Neural cell (in vitro differentiated cells): ENCODE measurements around the gene TMF1. TPM values are rescaled to one million over a fixed set of nuclear protein-coding genes. Genes with fewer than 3 reads are reported as not detected.

Experiments used
- H2AFZ ChIP-seq: fragments of 200-600, 300-800 bp; sonication (generic), shearing (Covaris generic); 2 replicates; pipeline ENCODE4 v1.6.0; 2014; ENCODE audit warnings: low read depth, mild to moderate bottlenecking, antibody characterized with exemption, low read length, moderate library complexity
- H3F3A ChIP-seq: fragments of 200-600 bp; shearing (Covaris generic); 2 replicates; pipeline ENCODE4 v1.6.1; 2016; ENCODE audit warnings: mild to moderate bottlenecking, moderate library complexity, mixed read lengths, antibody characterized with exemption, low read length; ENCODE audit not compliant: insufficient read depth, poor library complexity, severe bottlenecking
- H3K27ac ChIP-seq: fragments of 200-600, 300-800 bp; sonication (generic), shearing (Covaris generic); 2 replicates; pipeline ENCODE4 v1.5.1; 2014; ENCODE audit warnings: mild to moderate bottlenecking, low read length, moderate library complexity
- H3K27me3 ChIP-seq: fragments of 300-800, 200-600 bp; sonication (generic), shearing (Covaris generic); 2 replicates; pipeline ENCODE4 v1.6.0; 2014; ENCODE audit warnings: mild to moderate bottlenecking, low read depth, low read length, moderate library complexity; ENCODE audit not compliant: insufficient read depth
- H3K36me3 ChIP-seq: fragments of 300-800, 200-600 bp; sonication (generic), shearing (Covaris generic); 2 replicates; pipeline ENCODE4 v1.5.1; 2014; ENCODE audit warnings: mild to moderate bottlenecking, antibody characterized with exemption, low read length, moderate library complexity; ENCODE audit not compliant: insufficient read depth
- H3K4me2 ChIP-seq: fragments of 300-800, 200-600 bp; sonication (generic), shearing (Covaris generic); 2 replicates; pipeline ENCODE4 v1.6.0; 2014; ENCODE audit warnings: mild to moderate bottlenecking, low read length
- H3K4me3 ChIP-seq: fragments of 300-800, 200-600 bp; sonication (generic), shearing (Covaris generic); 2 replicates; pipeline ENCODE4 v1.5.1; 2014; ENCODE audit warnings: mild to moderate bottlenecking, low read length, moderate library complexity
- H3K79me2 ChIP-seq: fragments of 200-600 bp; shearing (Covaris generic); replicated peaks from 2 replicates; pipeline ENCODE4 v1.6.0; 2014; ENCODE audit warnings: mild to moderate bottlenecking, low read length, moderate library complexity; ENCODE audit not compliant: insufficient read depth
- H3K9ac ChIP-seq: fragments of 300-800, 200-600 bp; sonication (generic), shearing (Covaris generic); 2 replicates; pipeline ENCODE4 v1.6.1; 2016; ENCODE audit warnings: mild to moderate bottlenecking, low read length, mixed read lengths
- H3K9me2 ChIP-seq: fragments of 200-600 bp; shearing (Covaris generic); 2 replicates; pipeline ENCODE4 v1.6.1; 2016; ENCODE audit warnings: mild to moderate bottlenecking, low read length, mixed read lengths; ENCODE audit not compliant: insufficient read depth
- H3K9me3 ChIP-seq: fragments of 200-600, 300-800 bp; sonication (generic), shearing (Covaris generic); 2 replicates; pipeline ENCODE4 v1.6.1; 2016; ENCODE audit warnings: mild to moderate bottlenecking, mixed run types, low read length, moderate library complexity, mixed read lengths
- H4K20me1 ChIP-seq: fragments of 200-600 bp; shearing (Covaris generic); 2 replicates; pipeline ENCODE4 v1.6.1; 2016; ENCODE audit warnings: mild to moderate bottlenecking, mixed run types; ENCODE audit not compliant: insufficient read depth
- EP300 ChIP-seq: fragments of 450-650 bp; conservative IDR thresholded peaks from 2 replicates; pipeline ENCODE4 v1.6.1; 2014; ENCODE audit warnings: antibody characterized with exemption, mild to moderate bottlenecking, moderate library complexity; ENCODE audit not compliant: poor library complexity, severe bottlenecking
- EZH2 ChIP-seq: fragments of 200-600, 300-800 bp; shearing (Covaris generic), sonication (generic); IDR thresholded peaks from 2 replicates; pipeline ENCODE4 v1.6.1; 2014; ENCODE audit warnings: antibody characterized with exemption, low read length, borderline replicate concordance, mild to moderate bottlenecking; ENCODE audit not compliant: insufficient read depth, poor library complexity, severe bottlenecking
- MXI1 ChIP-seq: fragments of 450-650 bp; conservative IDR thresholded peaks from 2 replicates; pipeline ENCODE4 v1.6.1; 2014; ENCODE audit warnings: antibody characterized with exemption, mild to moderate bottlenecking; ENCODE audit not compliant: poor library complexity, severe bottlenecking
- POLR2AphosphoS5 ChIP-seq: IDR thresholded peaks from 2 replicates; pipeline ENCODE4 v1.6.1; 2012
- RAD21 ChIP-seq: fragments of 450-650 bp; conservative IDR thresholded peaks from 2 replicates; pipeline ENCODE4 v1.6.1; 2014; ENCODE audit warnings: antibody characterized with exemption, mild to moderate bottlenecking, moderate library complexity
- SMC3 ChIP-seq: fragments of 450-650 bp; conservative IDR thresholded peaks from 2 replicates; pipeline ENCODE4 v1.6.1; 2014; ENCODE audit warnings: antibody characterized with exemption, mild to moderate bottlenecking, moderate library complexity; ENCODE audit not compliant: poor library complexity
- TAF1 ChIP-seq: IDR thresholded peaks from 2 replicates; pipeline ENCODE4 v1.6.1; 2012; ENCODE audit warnings: low read depth
- polyA plus RNA-seq: library from polyadenylated mRNA; depleted of rRNA; stranded (reverse); fragments of >200 nt; gene quantifications from 2 replicates; pipeline ENCODE4 v1.2.3, GENCODE V29; 2014
- TF ChIP-seq, protein P1 (sequence below): IDR thresholded peaks from 2 replicates; pipeline ENCODE4 v1.6.1; 2012; ENCODE audit warnings: borderline replicate concordance
- TF ChIP-seq, protein P2 (sequence below): fragments of 450-650 bp; IDR thresholded peaks from 2 replicates; pipeline ENCODE4 v1.5.1; 2014; ENCODE audit warnings: antibody characterized with exemption, mild to moderate bottlenecking, moderate library complexity; ENCODE audit not compliant: poor library complexity, severe bottlenecking

TMF1 gene
- polyA plus RNA-seq, 1 donor from 2014 or later, result 21.4 TPM

- TF ChIP-seq EP300, result no peak
- TF ChIP-seq RAD21, result no peak
- TF ChIP-seq, protein P1, sequence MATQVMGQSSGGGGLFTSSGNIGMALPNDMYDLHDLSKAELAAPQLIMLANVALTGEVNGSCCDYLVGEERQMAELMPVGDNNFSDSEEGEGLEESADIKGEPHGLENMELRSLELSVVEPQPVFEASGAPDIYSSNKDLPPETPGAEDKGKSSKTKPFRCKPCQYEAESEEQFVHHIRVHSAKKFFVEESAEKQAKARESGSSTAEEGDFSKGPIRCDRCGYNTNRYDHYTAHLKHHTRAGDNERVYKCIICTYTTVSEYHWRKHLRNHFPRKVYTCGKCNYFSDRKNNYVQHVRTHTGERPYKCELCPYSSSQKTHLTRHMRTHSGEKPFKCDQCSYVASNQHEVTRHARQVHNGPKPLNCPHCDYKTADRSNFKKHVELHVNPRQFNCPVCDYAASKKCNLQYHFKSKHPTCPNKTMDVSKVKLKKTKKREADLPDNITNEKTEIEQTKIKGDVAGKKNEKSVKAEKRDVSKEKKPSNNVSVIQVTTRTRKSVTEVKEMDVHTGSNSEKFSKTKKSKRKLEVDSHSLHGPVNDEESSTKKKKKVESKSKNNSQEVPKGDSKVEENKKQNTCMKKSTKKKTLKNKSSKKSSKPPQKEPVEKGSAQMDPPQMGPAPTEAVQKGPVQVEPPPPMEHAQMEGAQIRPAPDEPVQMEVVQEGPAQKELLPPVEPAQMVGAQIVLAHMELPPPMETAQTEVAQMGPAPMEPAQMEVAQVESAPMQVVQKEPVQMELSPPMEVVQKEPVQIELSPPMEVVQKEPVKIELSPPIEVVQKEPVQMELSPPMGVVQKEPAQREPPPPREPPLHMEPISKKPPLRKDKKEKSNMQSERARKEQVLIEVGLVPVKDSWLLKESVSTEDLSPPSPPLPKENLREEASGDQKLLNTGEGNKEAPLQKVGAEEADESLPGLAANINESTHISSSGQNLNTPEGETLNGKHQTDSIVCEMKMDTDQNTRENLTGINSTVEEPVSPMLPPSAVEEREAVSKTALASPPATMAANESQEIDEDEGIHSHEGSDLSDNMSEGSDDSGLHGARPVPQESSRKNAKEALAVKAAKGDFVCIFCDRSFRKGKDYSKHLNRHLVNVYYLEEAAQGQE, result no peak
- no peak for TF ChIP-seq EZH2
- no peak for TF ChIP-seq SMC3
- TF ChIP-seq, protein P2, sequence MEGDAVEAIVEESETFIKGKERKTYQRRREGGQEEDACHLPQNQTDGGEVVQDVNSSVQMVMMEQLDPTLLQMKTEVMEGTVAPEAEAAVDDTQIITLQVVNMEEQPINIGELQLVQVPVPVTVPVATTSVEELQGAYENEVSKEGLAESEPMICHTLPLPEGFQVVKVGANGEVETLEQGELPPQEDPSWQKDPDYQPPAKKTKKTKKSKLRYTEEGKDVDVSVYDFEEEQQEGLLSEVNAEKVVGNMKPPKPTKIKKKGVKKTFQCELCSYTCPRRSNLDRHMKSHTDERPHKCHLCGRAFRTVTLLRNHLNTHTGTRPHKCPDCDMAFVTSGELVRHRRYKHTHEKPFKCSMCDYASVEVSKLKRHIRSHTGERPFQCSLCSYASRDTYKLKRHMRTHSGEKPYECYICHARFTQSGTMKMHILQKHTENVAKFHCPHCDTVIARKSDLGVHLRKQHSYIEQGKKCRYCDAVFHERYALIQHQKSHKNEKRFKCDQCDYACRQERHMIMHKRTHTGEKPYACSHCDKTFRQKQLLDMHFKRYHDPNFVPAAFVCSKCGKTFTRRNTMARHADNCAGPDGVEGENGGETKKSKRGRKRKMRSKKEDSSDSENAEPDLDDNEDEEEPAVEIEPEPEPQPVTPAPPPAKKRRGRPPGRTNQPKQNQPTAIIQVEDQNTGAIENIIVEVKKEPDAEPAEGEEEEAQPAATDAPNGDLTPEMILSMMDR, result no peak
- no peak for TF ChIP-seq POLR2AphosphoS5
- no peak for TF ChIP-seq TAF1
- no peak for TF ChIP-seq MXI1
- H3K9me3 ChIP-seq, result no peaks in the 10 kb centered on the region
- no peak overlapping the region for H3K4me2 ChIP-seq
- H3K9ac ChIP-seq, result no peak overlapping the region
- no peaks in the 10 kb centered on the region for H3K27me3 ChIP-seq
- H4K20me1 ChIP-seq, result no peaks in the 10 kb centered on the region
- H3F3A ChIP-seq, result no peaks in the 10 kb centered on the region
- peaks cover 14% of the 10 kb centered on the region for H3K36me3 ChIP-seq
- no peak overlapping the region for H3K4me3 ChIP-seq
- H3K9me2 ChIP-seq, result no peaks in the 10 kb centered on the region
- H3K27ac ChIP-seq, result no peak overlapping the region
- no peaks in the 10 kb centered on the region for H3K79me2 ChIP-seq
- H2AFZ ChIP-seq, result no peak overlapping the region
Measured at GRCh38 chr3:69031635-69032034, 20.5 kb downstream of the TMF1 start.

GRCh38 chr3:69020857-69021256 is 31.3 kb downstream of the TMF1 start:
- no peaks in the 10 kb centered on the region for H3K9me2 ChIP-seq
- H2AFZ ChIP-seq, result no peak overlapping the region
- H3F3A ChIP-seq, result no peaks in the 10 kb centered on the region
- H3K4me3 ChIP-seq, result no peak overlapping the region
- TF ChIP-seq, protein P2, result no peak
- H3K36me3 ChIP-seq, result peaks cover 10% of the 10 kb centered on the region
- no peak overlapping the region for H3K4me2 ChIP-seq
- no peaks in the 10 kb centered on the region for H3K79me2 ChIP-seq
- no peak overlapping the region for H3K27ac ChIP-seq
- no peaks in the 10 kb centered on the region for H4K20me1 ChIP-seq
- H3K27me3 ChIP-seq, result no peaks in the 10 kb centered on the region
- H3K9ac ChIP-seq, result no peak overlapping the region
- no peaks in the 10 kb centered on the region for H3K9me3 ChIP-seq
